Activated CD4-positive, alpha-beta T cell treated with anti-CD3 and anti-CD28 coated beads for 4 hours (primary cell): ENCODE data around the gene SLCO4A1.
"Not testable (repeated sequence)": the region's sequence is repeated elsewhere in the genome, so short reads cannot be mapped to it uniquely, and the experiment has no call there.

Experiments used
- DNase-seq, 2 donors: peaks; one replicate each; pipeline ENCODE4 v3.0.0-alpha.2; 2020

Gene SLCO4A1

GRCh38 chr20:62623488-62624324 is 18.6 kb upstream of the SLCO4A1 start:
- peak; percentile 85 to 87 for DNase-seq

GRCh38 chr20:62624325-62624690 is 18.0 kb upstream of the SLCO4A1 start:
- DNase-seq, result no peak

GRCh38 chr20:62624719-62625453 is 17.4 kb upstream of the SLCO4A1 start:
- DNase-seq, result no peak

- no peak for DNase-seq
These were observed 16.8 kb upstream of the SLCO4A1 start for GRCh38 chr20:62625516-62625915.

- DNase-seq, result no peak
These were observed 16.3 kb upstream of the SLCO4A1 start for GRCh38 chr20:62625921-62626547.

GRCh38 chr20:62627425-62627824 is 14.9 kb upstream of the SLCO4A1 start:
- not testable (repeated sequence) for DNase-seq

GRCh38 chr20:62627901-62628612 is 14.2 kb upstream of the SLCO4A1 start:
- no peak for DNase-seq

GRCh38 chr20:62628691-62629090 is 13.6 kb upstream of the SLCO4A1 start:
- no peak for DNase-seq

GRCh38 chr20:62629864-62630470 is 12.3 kb upstream of the SLCO4A1 start:
- no peak for DNase-seq

- no peak for DNase-seq
These were observed 10.7 kb upstream of the SLCO4A1 start for GRCh38 chr20:62631336-62632308.

- no peak for DNase-seq
These were observed 9.7 kb upstream of the SLCO4A1 start for GRCh38 chr20:62632575-62633090.

- DNase-seq, result no peak
These were observed 8.5 kb upstream of the SLCO4A1 start for GRCh38 chr20:62633598-62634329.

GRCh38 chr20:62634330-62634967 is 7.9 kb upstream of the SLCO4A1 start:
- DNase-seq, result no peak

GRCh38 chr20:62635232-62635631 is 7.1 kb upstream of the SLCO4A1 start:
- DNase-seq, result no peak

- DNase-seq, result no peak
These were observed 6.5 kb upstream of the SLCO4A1 start for GRCh38 chr20:62635852-62636251.

- DNase-seq, result no peak
These were observed 5.9 kb upstream of the SLCO4A1 start for GRCh38 chr20:62636446-62636845.

GRCh38 chr20:62637110-62637509 is 5.2 kb upstream of the SLCO4A1 start:
- no peak for DNase-seq

GRCh38 chr20:62637521-62638054 is 4.7 kb upstream of the SLCO4A1 start:
- DNase-seq, result no peak

GRCh38 chr20:62638055-62638570 is 4.2 kb upstream of the SLCO4A1 start:
- no peak for DNase-seq
